ENCODE results near the gene POLR2F.

DNA sequence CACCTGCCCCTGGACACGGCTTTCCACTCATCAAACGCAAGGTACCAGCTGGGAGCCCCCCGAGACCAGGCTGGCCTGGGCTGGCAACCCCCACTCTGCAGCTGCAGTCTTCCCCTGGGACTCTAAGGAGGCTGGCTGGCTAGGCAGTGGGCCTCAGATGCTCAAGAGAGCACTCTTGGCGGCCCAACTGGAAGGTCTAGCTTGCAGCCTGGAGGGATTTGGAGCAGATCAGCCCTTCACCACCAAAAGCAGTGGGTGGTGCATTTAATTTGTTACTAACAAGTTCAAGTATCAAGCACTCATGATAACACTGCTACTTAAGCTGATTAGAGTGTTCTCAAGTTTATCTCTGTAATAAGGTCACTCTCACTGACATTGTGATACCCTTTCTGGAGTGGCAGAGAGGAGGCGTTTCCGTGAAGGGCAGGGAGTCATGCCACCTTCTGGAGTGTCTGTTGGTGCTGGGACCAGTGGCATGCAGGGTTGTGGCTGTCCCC, 21.6 kb upstream of the POLR2F start:
- TF ChIP-seq CTCF (IDR thresholded peaks at IDR 0.05) (no peak), POLR2A (IDR thresholded peaks at IDR 0.05) (no peak), POLR2AphosphoS5 (IDR thresholded peaks at IDR 0.05) (no peak)

Measured in suprapubic skin (tissue), 4 donors.